Gastroesophageal sphincter (tissue), 4 donors: ENCODE measurements around the gene LIMK1. TPM values are rescaled to one million over a fixed set of nuclear protein-coding genes. Genes with fewer than 3 reads are reported as not detected.
"Not testable (repeated sequence)": the region's sequence is repeated elsewhere in the genome, so short reads cannot be mapped to it uniquely, and the experiment has no call there.

ENCODE experiments used
- ATAC-seq: fragments of 150-250 bp; one replicate; pipeline ENCODE4 v1.9.1; 2016; ENCODE audit warnings: mild to moderate bottlenecking, moderate library complexity
- H3K27ac ChIP-seq, 4 donors: fragments of 200-600 bp; sonication (generic) in 3 of 4; 1 replicate in 3 of 4; 2 replicates in 1 of 4; pipeline ENCODE4 v1.5.1; 2016 to 2019
- H3K27me3 ChIP-seq: fragments of 200-600 bp; sonication (generic); one replicate; pipeline ENCODE4 v1.5.1; 2019
- H3K36me3 ChIP-seq, 2 donors: fragments of 200-600 bp; sonication (generic); one replicate each; pipeline ENCODE4 v1.5.1; 2019; ENCODE audit warnings: control low read depth in 1 of 2
- H3K4me1 ChIP-seq, 3 donors: fragments of 200-600 bp; sonication (generic); 1 replicate in 2 of 3; 2 replicates in 1 of 3; pipeline ENCODE4 v1.5.1; 2016 to 2019; ENCODE audit warnings: control low read depth in 2 of 3
- H3K4me3 ChIP-seq, 2 donors: fragments of 200-600 bp; sonication (generic); one replicate each; pipeline ENCODE4 v1.5.1; 2019; ENCODE audit warnings: mild to moderate bottlenecking in 1 of 2, moderate library complexity in 1 of 2
- H3K9me3 ChIP-seq, 3 donors: fragments of 200-600 bp; sonication (generic); one replicate each; pipeline ENCODE4 v1.5.1; 2017 to 2019; ENCODE audit warnings: control low read depth in 2 of 3
- CTCF ChIP-seq, 4 experiments: fragments of 200-600 bp in 2 of 4; fragments of 450-650 bp in 2 of 4; sonication (generic) in 1 of 4; IDR thresholded peaks; one replicate each; pipeline ENCODE4 v1.5.1; 2017 to 2019; ENCODE audit warnings: antibody characterized with exemption in 4 of 4, mild to moderate bottlenecking in 2 of 4, moderate library complexity in 2 of 4
- EP300 ChIP-seq: sonication (generic); formaldehyde crosslinking; IDR thresholded peaks from one replicate; pipeline ENCODE4 v1.6.1; 2017; ENCODE audit warnings: antibody characterized with exemption, mild to moderate bottlenecking
- POLR2A ChIP-seq, 2 donors: fragments of 450-650 bp; IDR thresholded peaks; one replicate each; pipeline ENCODE4 v1.6.1; 2017; ENCODE audit warnings: antibody characterized with exemption in 2 of 2, mild to moderate bottlenecking in 2 of 2, moderate library complexity in 1 of 2
- POLR2AphosphoS5 ChIP-seq: sonication (generic); formaldehyde crosslinking; IDR thresholded peaks from one replicate; pipeline ENCODE4 v1.6.1; 2017; ENCODE audit warnings: antibody characterized with exemption
- WGBS, 2 donors: methylation state at CpG; one replicate each; pipeline ENCODE4 v1.1.5; 2018; ENCODE audit warnings: low coverage in 1 of 2; 5-methylcytosine and 5-hydroxymethylcytosine counted together
- total RNA-seq, 4 donors: library from RNA; depleted of rRNA; stranded (reverse); fragments of >200 nt; gene quantifications; one replicate each; pipeline ENCODE4 v1.1.0, GENCODE V29; 2016

LIMK1 gene
- total RNA-seq, 4 donors from 2014 or later, result 7.2 to 20.6 (median 13.2) TPM

- ATAC-seq, result no peak
- no peak overlapping the region for H3K4me3 ChIP-seq
- H3K27me3 ChIP-seq, result no peaks in the 10 kb centered on the region
- H3K27ac ChIP-seq, result no peak overlapping the region
- 80% methylated on average over 1 of the region's 18 CpGs; no CpG with 5 or more reads in 1 of the 2 donors for WGBS, 2 donors
- TF ChIP-seq POLR2A (IDR thresholded peaks at IDR 0.05), result no peak
- no peak for TF ChIP-seq POLR2AphosphoS5
- no peak for TF ChIP-seq EP300
- TF ChIP-seq CTCF (IDR thresholded peaks at IDR 0.05), result no peak
- peaks cover 0 to 92% of the 10 kb centered on the region in 2 donors for H3K36me3 ChIP-seq
- no peaks in the 10 kb centered on the region for H3K4me1 ChIP-seq
- no peaks in the 10 kb centered on the region for H3K9me3 ChIP-seq
These were observed 23.2 kb downstream of the LIMK1 start for GRCh38 chr7:74106846-74107245.

GRCh38 chr7:74115326-74115725 lies 31.7 kb downstream of the LIMK1 start:
- H3K27me3 ChIP-seq, result no peaks in the 10 kb centered on the region
- WGBS, 2 donors, result 63 to 66% methylated on average over 7 to 12 of the region's 17 CpGs
- no peak overlapping the region for H3K4me3 ChIP-seq
- H3K36me3 ChIP-seq, result peaks cover 0 to 88% of the 10 kb centered on the region in 2 donors
- no peak for ATAC-seq
- H3K4me1 ChIP-seq, result no peaks in the 10 kb centered on the region
- H3K9me3 ChIP-seq, result no peaks in the 10 kb centered on the region
- TF ChIP-seq EP300 (no peak), POLR2A (IDR thresholded peaks at IDR 0.05) (no peak), POLR2AphosphoS5 (no peak), CTCF (IDR thresholded peaks at IDR 0.05) (no peak)
- H3K27ac ChIP-seq, result no peak overlapping the region

- 68 to 69% methylated on average over 7 to 8 of the region's 13 CpGs for WGBS, 2 donors
- H3K9me3 ChIP-seq, result no peaks in the 10 kb centered on the region
- H3K27ac ChIP-seq, result no peak overlapping the region
- no peak for ATAC-seq
- no peaks in the 10 kb centered on the region for H3K27me3 ChIP-seq
- H3K36me3 ChIP-seq, result peaks cover 0 to 88% of the 10 kb centered on the region in 2 donors
- no peak overlapping the region for H3K4me3 ChIP-seq
- TF ChIP-seq EP300 (no peak), POLR2AphosphoS5 (no peak), CTCF (IDR thresholded peaks at IDR 0.05) (no peak), POLR2A (IDR thresholded peaks at IDR 0.05) (no peak)
- H3K4me1 ChIP-seq, result no peaks in the 10 kb centered on the region
These were observed 32.8 kb downstream of the LIMK1 start for GRCh38 chr7:74116356-74116755.

GRCh38 chr7:74119831-74120230 lies 36.2 kb downstream of the LIMK1 start:
- WGBS, 2 donors, result 84 to 94% methylated on average over 3 to 4 of the region's 4 CpGs
- TF ChIP-seq POLR2A (IDR thresholded peaks at IDR 0.05), result no peak
- TF ChIP-seq CTCF (IDR thresholded peaks at IDR 0.05), result no peak
- no peak for TF ChIP-seq POLR2AphosphoS5
- no peak for TF ChIP-seq EP300
- H3K27me3 ChIP-seq, result no peaks in the 10 kb centered on the region
- no peak overlapping the region for H3K4me3 ChIP-seq
- no peaks in the 10 kb centered on the region for H3K4me1 ChIP-seq
- H3K36me3 ChIP-seq, result peaks cover 0 to 74% of the 10 kb centered on the region in 2 donors
- H3K9me3 ChIP-seq, result no peaks in the 10 kb centered on the region
- no peak for ATAC-seq
- no peak overlapping the region for H3K27ac ChIP-seq

- no peak overlapping the region for H3K27ac ChIP-seq
- WGBS, 2 donors, result 17 to 96% methylated on average over 1 to 4 of the region's 26 CpGs
- H3K9me3 ChIP-seq, result no peaks in the 10 kb centered on the region
- no peak for ATAC-seq
- no peak overlapping the region for H3K4me3 ChIP-seq
- TF ChIP-seq EP300 (no peak), POLR2AphosphoS5 (no peak), CTCF (IDR thresholded peaks at IDR 0.05) (no peak), POLR2A (IDR thresholded peaks at IDR 0.05) (no peak)
- H3K27me3 ChIP-seq, result no peaks in the 10 kb centered on the region
- no peaks in the 10 kb centered on the region for H3K4me1 ChIP-seq
- H3K36me3 ChIP-seq, result peaks cover 0 to 56% of the 10 kb centered on the region in 2 donors
These were observed 38.0 kb downstream of the LIMK1 start for GRCh38 chr7:74121401-74122249.

- not testable (repeated sequence) for H3K27me3 ChIP-seq, H3K9me3 ChIP-seq
- WGBS, 2 donors, result 93 to 96% methylated on average over 7 of the region's 7 CpGs
These were observed 40.3 kb downstream of the LIMK1 start for GRCh38 chr7:74123892-74124291.

More at GRCh38 chr7:74123892-74124291, 40.3 kb downstream of the LIMK1 start:
- not testable (repeated sequence) for ATAC-seq, H3K27ac ChIP-seq, H3K4me3 ChIP-seq, H3K4me1 ChIP-seq
- H3K36me3 ChIP-seq, result peaks cover 0 to 36% of the 10 kb centered on the region in 2 donors
